ENCODE measurements around the gene SLC25A21. TPM values are rescaled to one million over a fixed set of nuclear protein-coding genes. Genes with fewer than 3 reads are reported as not detected.
"Not testable (repeated sequence)": the region's sequence is repeated elsewhere in the genome, so short reads cannot be mapped to it uniquely, and the experiment has no call there.

SLC25A21 gene
- total RNA-seq, 1 donor from 2014 or later = 0.81 TPM

GRCh38 chr14:36816481-36816880 lies 355.9 kb downstream of the SLC25A21 start:
- DNase-seq (ENCODE audit: low read depth) = no peak
- no peak for TF ChIP-seq CTCF (conservative IDR thresholded peaks at IDR 0.05; ENCODE audit: low read depth, low read length)
- H3K4me3 ChIP-seq (ENCODE audit: low read depth, low read length) = no peak overlapping the region

- H3K4me3 ChIP-seq (ENCODE audit: low read depth, low read length); DNase-seq (ENCODE audit: low read depth): not testable (repeated sequence)
Observed at GRCh38 chr14:36814783-36815182, 357.6 kb downstream of the SLC25A21 start.

GRCh38 chr14:36810209-36810608 lies 362.2 kb downstream of the SLC25A21 start:
- no peak for TF ChIP-seq CTCF (conservative IDR thresholded peaks at IDR 0.05; ENCODE audit: low read depth, low read length)
- H3K4me3 ChIP-seq (ENCODE audit: low read depth, low read length) = no peak overlapping the region
- DNase-seq (ENCODE audit: low read depth) = no peak

- H3K4me3 ChIP-seq (ENCODE audit: low read depth, low read length) = no peak overlapping the region
- no peak for DNase-seq (ENCODE audit: low read depth)
- TF ChIP-seq CTCF (conservative IDR thresholded peaks at IDR 0.05; ENCODE audit: low read depth, low read length) = no peak
Observed at GRCh38 chr14:36807727-36808126, 364.7 kb downstream of the SLC25A21 start.

GRCh38 chr14:36805131-36805559 lies 367.3 kb downstream of the SLC25A21 start:
- no peak for TF ChIP-seq CTCF (conservative IDR thresholded peaks at IDR 0.05; ENCODE audit: low read depth, low read length)
- DNase-seq (ENCODE audit: low read depth) = no peak
- no peak overlapping the region for H3K4me3 ChIP-seq (ENCODE audit: low read depth, low read length)

- no peak for TF ChIP-seq CTCF (conservative IDR thresholded peaks at IDR 0.05; ENCODE audit: low read depth, low read length)
- no peak for DNase-seq (ENCODE audit: low read depth)
- no peak overlapping the region for H3K4me3 ChIP-seq (ENCODE audit: low read depth, low read length)
Observed at GRCh38 chr14:36797634-36798033, 374.8 kb downstream of the SLC25A21 start.

- TF ChIP-seq CTCF (conservative IDR thresholded peaks at IDR 0.05; ENCODE audit: low read depth, low read length) = no peak
- no peak for DNase-seq (ENCODE audit: low read depth)
Observed at GRCh38 chr14:36791402-36791801, 381.0 kb downstream of the SLC25A21 start.

GRCh38 chr14:36785511-36785910 lies 386.9 kb downstream of the SLC25A21 start:
- DNase-seq (ENCODE audit: low read depth) = no peak
- TF ChIP-seq CTCF (conservative IDR thresholded peaks at IDR 0.05; ENCODE audit: low read depth, low read length) = no peak
- H3K4me3 ChIP-seq (ENCODE audit: low read depth, low read length) = no peak overlapping the region

More at GRCh38 chr14:36791402-36791801, 381.0 kb downstream of the SLC25A21 start:
- no peak overlapping the region for H3K4me3 ChIP-seq (ENCODE audit: low read depth, low read length)

All from epithelial cell of proximal tubule (primary cell).